H1 (cell line): ENCODE results near the gene STIM1. TPM values are rescaled to one million over a fixed set of nuclear protein-coding genes. Genes with fewer than 3 reads are reported as not detected.

ENCODE experiments used
- HDAC2 ChIP-seq, 2 experiments: fragments of 300-600 bp in 1 of 2; sonication (generic) in 1 of 2; IDR thresholded peaks; 2 replicates each; pipeline ENCODE4 v1.6.1; 2011 to 2012; ENCODE audit warnings: low read depth in 2 of 2, low read length in 2 of 2, mild to moderate bottlenecking in 2 of 2, moderate library complexity in 2 of 2, borderline replicate concordance in 1 of 2, inconsistent platforms in 1 of 2
- TEAD4 ChIP-seq: IDR thresholded peaks from 2 replicates; pipeline ENCODE4 v1.6.1; 2012; ENCODE audit warnings: low read depth, low read length, inconsistent platforms, mixed read lengths
- polyA plus RNA-seq, 7 experiments: library from polyadenylated mRNA; depleted of rRNA in 3 of 7; stranded (reverse) in 5 of 7; unstranded in 2 of 7; fragments of >200 nt in 5 of 7; fragments of 200-250 nt in 2 of 7; gene quantifications; 1 replicate in 5 of 7; 2 replicates in 1 of 7; 4 replicates in 1 of 7; pipeline versions ENCODE4 v1.2.1 to v1.2.3, GENCODE V29; 2011 to 2013; ENCODE audit warnings: missing spikeins in 2 of 7, mixed read lengths in 2 of 7
- total RNA-seq: library from RNA; stranded (reverse); fragmentation: NEBNext Ultra II Directional; extraction: Animal tissue kit (Norgen Biotek cat#: 25700); gene quantifications from 2 replicates; pipeline ENCODE4 v1.2.1, GENCODE V29; 2021
- TF ChIP-seq, protein P1 (sequence below): fragments of 300-600 bp; sonication (generic); IDR thresholded peaks from 2 replicates; pipeline ENCODE4 v1.7.1; 2012; ENCODE audit warnings: low read length, moderate library complexity, mild to moderate bottlenecking, inconsistent platforms; ENCODE audit not compliant: insufficient replicate concordance
- TF ChIP-seq, protein P2 (sequence below), 3 experiments: IDR thresholded peaks; 1 replicate in 2 of 3; 2 replicates in 1 of 3; pipeline versions ENCODE4 v1.5.1 to v1.6.1; 2011; ENCODE audit warnings: low read length in 3 of 3, mild to moderate bottlenecking in 3 of 3, inconsistent platforms in 2 of 3, low read depth in 1 of 3, moderate library complexity in 1 of 3; ENCODE audit not compliant: insufficient read depth in 1 of 3; ENCODE audit errors: control extremely low read depth in 1 of 3

STIM1 gene
- total and polyA plus RNA-seq, 2 of the 8 experiments (the other 6 are each of a cell fraction or from before 2014, with no cell fraction given) = 11.1 to 12.2 TPM

DNA sequence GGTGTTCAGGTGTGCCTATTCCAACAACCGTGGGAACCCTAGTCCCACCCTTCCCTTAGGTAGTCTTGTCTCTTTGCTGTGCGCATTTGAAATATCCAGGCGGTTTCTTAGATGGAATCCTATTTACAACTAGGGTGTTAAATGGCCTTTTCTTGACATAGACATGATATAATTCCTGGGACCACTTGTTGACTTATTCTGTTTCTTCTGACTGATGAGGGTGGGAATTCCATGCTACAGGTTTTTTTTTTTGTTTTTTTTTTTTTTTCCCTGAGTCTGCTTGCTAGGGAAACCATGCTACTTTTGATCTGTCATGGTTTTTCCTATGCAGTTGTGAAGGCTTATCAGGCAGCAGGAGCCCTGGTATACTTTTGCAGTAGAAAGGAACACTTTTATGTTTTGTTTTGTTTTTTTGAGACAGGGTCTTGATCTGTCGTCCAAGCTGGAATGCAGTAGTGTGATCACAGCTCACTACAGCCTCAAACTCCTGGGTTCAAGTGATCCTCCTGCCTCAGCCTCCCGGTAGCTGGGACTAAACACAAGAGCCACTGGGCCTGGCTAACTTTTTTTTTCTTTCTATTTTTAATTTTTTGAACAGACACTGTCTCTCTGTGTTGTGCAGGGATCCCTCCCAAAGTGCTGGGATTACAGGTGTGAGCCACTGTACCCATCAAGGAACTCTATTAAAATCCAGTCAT, 1.5 kb downstream of the STIM1 start (continued):
- no peak for TF ChIP-seq TEAD4
- TF ChIP-seq, protein P1, sequence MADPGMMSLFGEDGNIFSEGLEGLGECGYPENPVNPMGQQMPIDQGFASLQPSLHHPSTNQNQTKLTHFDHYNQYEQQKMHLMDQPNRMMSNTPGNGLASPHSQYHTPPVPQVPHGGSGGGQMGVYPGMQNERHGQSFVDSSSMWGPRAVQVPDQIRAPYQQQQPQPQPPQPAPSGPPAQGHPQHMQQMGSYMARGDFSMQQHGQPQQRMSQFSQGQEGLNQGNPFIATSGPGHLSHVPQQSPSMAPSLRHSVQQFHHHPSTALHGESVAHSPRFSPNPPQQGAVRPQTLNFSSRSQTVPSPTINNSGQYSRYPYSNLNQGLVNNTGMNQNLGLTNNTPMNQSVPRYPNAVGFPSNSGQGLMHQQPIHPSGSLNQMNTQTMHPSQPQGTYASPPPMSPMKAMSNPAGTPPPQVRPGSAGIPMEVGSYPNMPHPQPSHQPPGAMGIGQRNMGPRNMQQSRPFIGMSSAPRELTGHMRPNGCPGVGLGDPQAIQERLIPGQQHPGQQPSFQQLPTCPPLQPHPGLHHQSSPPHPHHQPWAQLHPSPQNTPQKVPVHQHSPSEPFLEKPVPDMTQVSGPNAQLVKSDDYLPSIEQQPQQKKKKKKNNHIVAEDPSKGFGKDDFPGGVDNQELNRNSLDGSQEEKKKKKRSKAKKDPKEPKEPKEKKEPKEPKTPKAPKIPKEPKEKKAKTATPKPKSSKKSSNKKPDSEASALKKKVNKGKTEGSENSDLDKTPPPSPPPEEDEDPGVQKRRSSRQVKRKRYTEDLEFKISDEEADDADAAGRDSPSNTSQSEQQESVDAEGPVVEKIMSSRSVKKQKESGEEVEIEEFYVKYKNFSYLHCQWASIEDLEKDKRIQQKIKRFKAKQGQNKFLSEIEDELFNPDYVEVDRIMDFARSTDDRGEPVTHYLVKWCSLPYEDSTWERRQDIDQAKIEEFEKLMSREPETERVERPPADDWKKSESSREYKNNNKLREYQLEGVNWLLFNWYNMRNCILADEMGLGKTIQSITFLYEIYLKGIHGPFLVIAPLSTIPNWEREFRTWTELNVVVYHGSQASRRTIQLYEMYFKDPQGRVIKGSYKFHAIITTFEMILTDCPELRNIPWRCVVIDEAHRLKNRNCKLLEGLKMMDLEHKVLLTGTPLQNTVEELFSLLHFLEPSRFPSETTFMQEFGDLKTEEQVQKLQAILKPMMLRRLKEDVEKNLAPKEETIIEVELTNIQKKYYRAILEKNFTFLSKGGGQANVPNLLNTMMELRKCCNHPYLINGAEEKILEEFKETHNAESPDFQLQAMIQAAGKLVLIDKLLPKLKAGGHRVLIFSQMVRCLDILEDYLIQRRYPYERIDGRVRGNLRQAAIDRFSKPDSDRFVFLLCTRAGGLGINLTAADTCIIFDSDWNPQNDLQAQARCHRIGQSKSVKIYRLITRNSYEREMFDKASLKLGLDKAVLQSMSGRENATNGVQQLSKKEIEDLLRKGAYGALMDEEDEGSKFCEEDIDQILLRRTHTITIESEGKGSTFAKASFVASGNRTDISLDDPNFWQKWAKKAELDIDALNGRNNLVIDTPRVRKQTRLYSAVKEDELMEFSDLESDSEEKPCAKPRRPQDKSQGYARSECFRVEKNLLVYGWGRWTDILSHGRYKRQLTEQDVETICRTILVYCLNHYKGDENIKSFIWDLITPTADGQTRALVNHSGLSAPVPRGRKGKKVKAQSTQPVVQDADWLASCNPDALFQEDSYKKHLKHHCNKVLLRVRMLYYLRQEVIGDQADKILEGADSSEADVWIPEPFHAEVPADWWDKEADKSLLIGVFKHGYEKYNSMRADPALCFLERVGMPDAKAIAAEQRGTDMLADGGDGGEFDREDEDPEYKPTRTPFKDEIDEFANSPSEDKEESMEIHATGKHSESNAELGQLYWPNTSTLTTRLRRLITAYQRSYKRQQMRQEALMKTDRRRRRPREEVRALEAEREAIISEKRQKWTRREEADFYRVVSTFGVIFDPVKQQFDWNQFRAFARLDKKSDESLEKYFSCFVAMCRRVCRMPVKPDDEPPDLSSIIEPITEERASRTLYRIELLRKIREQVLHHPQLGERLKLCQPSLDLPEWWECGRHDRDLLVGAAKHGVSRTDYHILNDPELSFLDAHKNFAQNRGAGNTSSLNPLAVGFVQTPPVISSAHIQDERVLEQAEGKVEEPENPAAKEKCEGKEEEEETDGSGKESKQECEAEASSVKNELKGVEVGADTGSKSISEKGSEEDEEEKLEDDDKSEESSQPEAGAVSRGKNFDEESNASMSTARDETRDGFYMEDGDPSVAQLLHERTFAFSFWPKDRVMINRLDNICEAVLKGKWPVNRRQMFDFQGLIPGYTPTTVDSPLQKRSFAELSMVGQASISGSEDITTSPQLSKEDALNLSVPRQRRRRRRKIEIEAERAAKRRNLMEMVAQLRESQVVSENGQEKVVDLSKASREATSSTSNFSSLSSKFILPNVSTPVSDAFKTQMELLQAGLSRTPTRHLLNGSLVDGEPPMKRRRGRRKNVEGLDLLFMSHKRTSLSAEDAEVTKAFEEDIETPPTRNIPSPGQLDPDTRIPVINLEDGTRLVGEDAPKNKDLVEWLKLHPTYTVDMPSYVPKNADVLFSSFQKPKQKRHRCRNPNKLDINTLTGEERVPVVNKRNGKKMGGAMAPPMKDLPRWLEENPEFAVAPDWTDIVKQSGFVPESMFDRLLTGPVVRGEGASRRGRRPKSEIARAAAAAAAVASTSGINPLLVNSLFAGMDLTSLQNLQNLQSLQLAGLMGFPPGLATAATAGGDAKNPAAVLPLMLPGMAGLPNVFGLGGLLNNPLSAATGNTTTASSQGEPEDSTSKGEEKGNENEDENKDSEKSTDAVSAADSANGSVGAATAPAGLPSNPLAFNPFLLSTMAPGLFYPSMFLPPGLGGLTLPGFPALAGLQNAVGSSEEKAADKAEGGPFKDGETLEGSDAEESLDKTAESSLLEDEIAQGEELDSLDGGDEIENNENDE = no peak
- TF ChIP-seq, protein P2, sequence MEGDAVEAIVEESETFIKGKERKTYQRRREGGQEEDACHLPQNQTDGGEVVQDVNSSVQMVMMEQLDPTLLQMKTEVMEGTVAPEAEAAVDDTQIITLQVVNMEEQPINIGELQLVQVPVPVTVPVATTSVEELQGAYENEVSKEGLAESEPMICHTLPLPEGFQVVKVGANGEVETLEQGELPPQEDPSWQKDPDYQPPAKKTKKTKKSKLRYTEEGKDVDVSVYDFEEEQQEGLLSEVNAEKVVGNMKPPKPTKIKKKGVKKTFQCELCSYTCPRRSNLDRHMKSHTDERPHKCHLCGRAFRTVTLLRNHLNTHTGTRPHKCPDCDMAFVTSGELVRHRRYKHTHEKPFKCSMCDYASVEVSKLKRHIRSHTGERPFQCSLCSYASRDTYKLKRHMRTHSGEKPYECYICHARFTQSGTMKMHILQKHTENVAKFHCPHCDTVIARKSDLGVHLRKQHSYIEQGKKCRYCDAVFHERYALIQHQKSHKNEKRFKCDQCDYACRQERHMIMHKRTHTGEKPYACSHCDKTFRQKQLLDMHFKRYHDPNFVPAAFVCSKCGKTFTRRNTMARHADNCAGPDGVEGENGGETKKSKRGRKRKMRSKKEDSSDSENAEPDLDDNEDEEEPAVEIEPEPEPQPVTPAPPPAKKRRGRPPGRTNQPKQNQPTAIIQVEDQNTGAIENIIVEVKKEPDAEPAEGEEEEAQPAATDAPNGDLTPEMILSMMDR (IDR thresholded peaks at IDR 0.05; ENCODE audit: control extremely low read depth in 1 of 3, insufficient read depth in 1 of 3, low read depth in 1 of 3, low read length in 3 of 3) = no peak
- TF ChIP-seq HDAC2 (IDR thresholded peaks at IDR 0.05; ENCODE audit: borderline replicate concordance in 1 of 2, low read depth in 2 of 2, low read length in 2 of 2) = no peak
